CD14-positive monocyte (primary cell): ENCODE measurements around the gene CACNA1C. TPM values are rescaled to one million over a fixed set of nuclear protein-coding genes. Genes with fewer than 3 reads are reported as not detected.

Experiments
- DNase-seq, 3 donors: peaks; one replicate each; pipeline ENCODE4 v3.0.0-alpha.2; 2011 to 2022
- H2AFZ ChIP-seq: 2 replicates; pipeline ENCODE4 v1.6.0; 2012; ENCODE audit warnings: mild to moderate bottlenecking, low read depth, low read length, inconsistent platforms; ENCODE audit not compliant: insufficient read depth, poor library complexity, severe bottlenecking
- H3K27ac ChIP-seq, 2 donors: 1 replicate in 1 of 2; 2 replicates in 1 of 2; pipeline ENCODE4 v1.5.1; 2012 to 2013; ENCODE audit warnings: low read length in 2 of 2, control low read depth in 1 of 2, inconsistent platforms in 1 of 2, low read depth in 1 of 2, mild to moderate bottlenecking in 1 of 2
- H3K27me3 ChIP-seq, 2 donors: one replicate each; pipeline versions ENCODE4 v1.6.0 to v1.6.1; 2011 to 2013; ENCODE audit warnings: low read length in 2 of 2; ENCODE audit not compliant: control insufficient read depth in 2 of 2, insufficient read depth in 2 of 2
- H3K36me3 ChIP-seq, 2 donors: replicated peaks in 1 of 2; 1 replicate in 1 of 2; 2 replicates in 1 of 2; pipeline versions ENCODE4 v1.5.1 to v1.6.1; 2012 to 2013; ENCODE audit warnings: low read length in 2 of 2, control low read depth in 1 of 2, inconsistent platforms in 1 of 2, mild to moderate bottlenecking in 1 of 2; ENCODE audit not compliant: insufficient read depth in 2 of 2, control insufficient read depth in 1 of 2
- H3K4me1 ChIP-seq, 2 donors: 1 replicate in 1 of 2; 2 replicates in 1 of 2; pipeline versions ENCODE4 v1.5.1 to v1.6.1; 2012 to 2013; ENCODE audit warnings: low read length in 2 of 2, control low read depth in 1 of 2, inconsistent platforms in 1 of 2, mild to moderate bottlenecking in 1 of 2, moderate library complexity in 1 of 2; ENCODE audit not compliant: insufficient read depth in 2 of 2, control insufficient read depth in 1 of 2
- H3K4me2 ChIP-seq: replicated peaks from 2 replicates; pipeline ENCODE3; 2012; ENCODE audit warnings: low read length, moderate library complexity, mild to moderate bottlenecking; ENCODE audit not compliant: poor library complexity, severe bottlenecking; ENCODE audit errors: extremely low read depth
- H3K4me3 ChIP-seq, 3 experiments: fragments of 200-600 bp in 1 of 3; sonication (generic) in 1 of 3; replicated peaks in 1 of 3; 1 replicate in 2 of 3; 2 replicates in 1 of 3; pipeline ENCODE4 v1.5.1; 2011 to 2013; ENCODE audit warnings: low read length in 3 of 3, mild to moderate bottlenecking in 3 of 3, control low read depth in 2 of 3, low read depth in 2 of 3, inconsistent platforms in 1 of 3, moderate library complexity in 1 of 3
- H3K79me2 ChIP-seq: 2 replicates; pipeline ENCODE4 v1.6.0; 2012; ENCODE audit warnings: mild to moderate bottlenecking, control low read depth, inconsistent platforms, low read length, moderate library complexity; ENCODE audit not compliant: insufficient read depth
- H3K9ac ChIP-seq: 2 replicates; pipeline ENCODE4 v1.6.0; 2017; ENCODE audit warnings: low read length, mild to moderate bottlenecking; ENCODE audit not compliant: insufficient read depth, poor library complexity, severe bottlenecking
- H3K9me3 ChIP-seq, 2 donors: replicated peaks in 1 of 2; 1 replicate in 1 of 2; 2 replicates in 1 of 2; pipeline versions ENCODE4 v1.5.1 to v1.6.1; 2012 to 2013; ENCODE audit warnings: low read length in 2 of 2, control low read depth in 1 of 2; ENCODE audit not compliant: control insufficient read depth in 1 of 2, insufficient read depth in 1 of 2
- H4K20me1 ChIP-seq: 2 replicates; pipeline ENCODE4 v1.6.0; 2012; ENCODE audit warnings: mild to moderate bottlenecking, low read length, control low read depth, moderate library complexity; ENCODE audit not compliant: insufficient read depth
- H3K27ac Mint-ChIP-seq, 7 donors: one replicate each; pipeline ENCODE4 v1.8.0; 2020; ENCODE audit warnings: mild to moderate bottlenecking in 7 of 7, mixed read lengths in 7 of 7, moderate library complexity in 6 of 7, inconsistent platforms in 2 of 7
- H3K27me3 Mint-ChIP-seq, 3 donors: one replicate each; pipeline ENCODE4 v1.8.0; 2021 to 2022; ENCODE audit warnings: low read depth in 3 of 3, mild to moderate bottlenecking in 3 of 3, mixed read lengths in 3 of 3, moderate library complexity in 3 of 3, inconsistent platforms in 1 of 3
- H3K36me3 Mint-ChIP-seq, 2 donors: one replicate each; pipeline ENCODE4 v1.8.0; 2020; ENCODE audit warnings: mixed read lengths in 2 of 2, inconsistent platforms in 1 of 2, mild to moderate bottlenecking in 1 of 2
- H3K4me1 Mint-ChIP-seq: one replicate; pipeline ENCODE4 v1.8.0; 2020; ENCODE audit warnings: mild to moderate bottlenecking, mixed read lengths
- H3K4me3 Mint-ChIP-seq, 2 donors: one replicate each; pipeline ENCODE4 v1.8.0; 2020; ENCODE audit warnings: mild to moderate bottlenecking in 2 of 2, mixed read lengths in 2 of 2, moderate library complexity in 1 of 2
- H3K9me3 Mint-ChIP-seq, 7 donors: one replicate each; pipeline ENCODE4 v1.8.0; 2020 to 2022; ENCODE audit warnings: mixed read lengths in 7 of 7, mild to moderate bottlenecking in 6 of 7, moderate library complexity in 6 of 7, inconsistent platforms in 2 of 7
- CTCF ChIP-seq: fragments of 200-600 bp; IDR thresholded peaks from one replicate; pipeline ENCODE4 v1.8.0; 2022; ENCODE audit warnings: antibody characterized with exemption, mild to moderate bottlenecking
- WGBS: methylation state at CpG from one replicate; pipeline ENCODE4 v1.1.5; 2013; ENCODE audit warnings: missing lambda C conversion rate; ENCODE audit not compliant: insufficient coverage; 5-methylcytosine and 5-hydroxymethylcytosine counted together
- intact Hi-C, 2 donors: fragments of 100-400 bp; cut with micrococcal nuclease; formaldehyde crosslinking; loops; one replicate each; pipeline versions ENCODE4 v1.15.0 to v1.15.1; 2023
- polyA plus RNA-seq, 3 donors: library from polyadenylated mRNA; depleted of rRNA in 1 of 3; unstranded in 2 of 3; stranded (reverse) in 1 of 3; fragments of 300-500 nt in 2 of 3; fragments of >200 nt in 1 of 3; fragmentation: Illumina TruSeq in 2 of 3; gene quantifications; 1 replicate in 2 of 3; 2 replicates in 1 of 3; pipeline ENCODE4 v1.2.3, GENCODE V29; 2012 to 2021

CACNA1C gene
- polyA plus RNA-seq, 3 donors, result not detected

GRCh38 chr12:2319737-2320506 lies 267.1 kb downstream of the CACNA1C start:
- H3K4me3 ChIP-seq, result no peak overlapping the region
- 88% methylated on average over 3 of the region's 6 CpGs for WGBS
- Mint-ChIP-seq H3K9me3 (peaks cover 0 to 2% (median 0%) of the 10 kb centered on the region in 7 donors), H3K4me1 (peaks cover 37% of the 10 kb centered on the region), H3K27me3 (peaks cover 0 to 2% (median 2%) of the 10 kb centered on the region in 3 donors), H3K4me3 (no peak overlapping the region), H3K27ac (peak overlapping the region in 1 of 7 donors; percentile 64), H3K36me3 (no peaks in the 10 kb centered on the region)
- no peaks in the 10 kb centered on the region for H3K79me2 ChIP-seq
- no peak overlapping the region for H2AFZ ChIP-seq
- no peak overlapping the region for H3K27ac ChIP-seq
- intact Hi-C loops, result loop anchor here in 1 of 2 donors (5.0 kb wide), 1 partner anchor 33 kb away; no protein-coding TSS in a partner anchor
- no peaks in the 10 kb centered on the region for H4K20me1 ChIP-seq
- H3K27me3 ChIP-seq, result no peaks in the 10 kb centered on the region
- DNase-seq, result no peak
- H3K4me1 ChIP-seq, result peaks cover 25% of the 10 kb centered on the region in 2 donors
- no peak overlapping the region for H3K9ac ChIP-seq
- H3K36me3 ChIP-seq, result no peaks in the 10 kb centered on the region
- no peak for TF ChIP-seq CTCF
- H3K9me3 ChIP-seq, result no peaks in the 10 kb centered on the region
- H3K4me2 ChIP-seq, result no peak overlapping the region

GRCh38 chr12:2320841-2321240 lies 268.1 kb downstream of the CACNA1C start:
- WGBS, result 92% methylated on average over 4 of the region's 4 CpGs
- H3K4me1 ChIP-seq, result peaks cover 25% of the 10 kb centered on the region in 2 donors
- no peaks in the 10 kb centered on the region for H3K36me3 ChIP-seq
- TF ChIP-seq CTCF, result no peak
- H3K4me3 Mint-ChIP-seq, result no peak overlapping the region
- peaks cover 38% of the 10 kb centered on the region for H3K4me1 Mint-ChIP-seq
- no peaks in the 10 kb centered on the region for H3K79me2 ChIP-seq
- DNase-seq, result no peak
- H3K27me3 Mint-ChIP-seq, result peaks cover 1 to 3% (median 2%) of the 10 kb centered on the region in 3 donors
- H3K4me3 ChIP-seq, result no peak overlapping the region
- H3K9ac ChIP-seq, result no peak overlapping the region
- H3K9me3 Mint-ChIP-seq, result peaks cover 0 to 2% (median 0%) of the 10 kb centered on the region in 7 donors
- no peaks in the 10 kb centered on the region for H3K36me3 Mint-ChIP-seq
- no peaks in the 10 kb centered on the region for H3K9me3 ChIP-seq
- H3K27ac Mint-ChIP-seq, result no peak overlapping the region
- H3K27ac ChIP-seq, result no peak overlapping the region
- H3K4me2 ChIP-seq, result no peak overlapping the region
- H2AFZ ChIP-seq, result no peak overlapping the region
- no peaks in the 10 kb centered on the region for H4K20me1 ChIP-seq
- no peaks in the 10 kb centered on the region for H3K27me3 ChIP-seq
- intact Hi-C loops, result loop anchor here in 1 of 2 donors (5.0 kb wide), 1 partner anchor 34 kb away; no protein-coding TSS in a partner anchor
